ENCODE results near the gene SPECC1. TPM values are rescaled to one million over a fixed set of nuclear protein-coding genes. Genes with fewer than 3 reads are reported as not detected.

SPECC1 gene
- total and polyA plus RNA-seq, 2 of the 4 experiments (the other 2 are of a cell fraction): 16.9 to 26.2 TPM

GRCh38 chr17:20095336-20096080 is 86.3 kb downstream of the SPECC1 start:
- H4K20me1 ChIP-seq (ENCODE audit: insufficient read depth, low read length): no peaks in the 10 kb centered on the region
- H3K4me3 ChIP-seq (ENCODE audit: insufficient read depth, low read depth, low read length): no peak overlapping the region
- WGBS, 2 experiments (ENCODE audit: extremely low coverage in 2 of 2, insufficient read length in 1 of 2): 25% methylated on average over 10 of the region's 18 CpGs; no CpG with 5 or more reads in 1 of the 2 experiments
- no peak overlapping the region for H2BK5ac ChIP-seq (ENCODE audit: low read depth, low read length, poor library complexity, severe bottlenecking)
- H2BK15ac ChIP-seq (ENCODE audit: low read depth, low read length): no peak overlapping the region
- no peaks in the 10 kb centered on the region for H3K9me3 ChIP-seq (ENCODE audit: control insufficient read depth, insufficient read depth, low read length)
- no peak overlapping the region for H3K23ac ChIP-seq (ENCODE audit: low read depth, low read length)
- H2AK9ac ChIP-seq (replicated peaks; ENCODE audit: low read depth, low read length, poor library complexity): no peak overlapping the region
- no peak overlapping the region for H2BK120ac ChIP-seq (ENCODE audit: low read depth, low read length)
- in situ Hi-C loops (cut with MboI; ENCODE audit: low sequenced_read_pairs) (no loop called here), dilution Hi-C loops (cut with HindIII; ENCODE audit: low sequenced_read_pairs, unreplicated experiment) (no loop called here), intact Hi-C loops (cut with micrococcal nuclease) (loop anchor here (5.0 kb wide), 1 partner anchor 103 kb away; no protein-coding TSS in a partner anchor)
- no peak overlapping the region for H2AK5ac ChIP-seq (ENCODE audit: low read depth, low read length)
- no peak overlapping the region for H4K5ac ChIP-seq (ENCODE audit: low read depth, low read length)
- DNase-seq (peak; percentile 13), ATAC-seq (ENCODE audit: low read depth) (peak; percentile 69)
- peak overlapping the region; percentile 3 for H2AFZ ChIP-seq (replicated peaks; ENCODE audit: low read length, poor library complexity)
- BruUV-seq (replicated peaks): no TSS peak
- no peaks in the 10 kb centered on the region for H3K4me1 ChIP-seq (ENCODE audit: control insufficient read depth, insufficient read depth, low read length)
- ChIA-PET CTCF (interaction anchor here (0.6 kb wide), 3 partner anchors 14 to 54 kb away, joined by 3 read pairs; no protein-coding TSS in a partner anchor), POLR2A (ENCODE audit: unreplicated experiment) (interaction anchor here (0.5 kb wide), 1 partner anchor 214 kb away, joined by 3 read pairs; no protein-coding TSS in a partner anchor)
- no peak overlapping the region for H4K91ac ChIP-seq (ENCODE audit: insufficient read depth, low read depth, low read length)
- TF ChIP-seq MAFK (IDR thresholded peaks at IDR 0.05; ENCODE audit: low read depth, low read length) (no peak), CTCF (conservative IDR thresholded peaks at IDR 0.05; ENCODE audit: low read depth, low read length) (0 out of 2 replicates have a peak, but pooled peaks have one; percentile 19)
- peak overlapping the region; percentile 3; the same call in 1 of the 2 replicates for H3K4me2 ChIP-seq (ENCODE audit: low read depth, low read length)
- H3K79me1 ChIP-seq (ENCODE audit: low read depth in 1 of 2, low read length in 2 of 2): no peaks in the 10 kb centered on the region
- H3K36me3 ChIP-seq (ENCODE audit: control insufficient read depth, insufficient read depth, low read length): no peaks in the 10 kb centered on the region
- no peak overlapping the region for H3K56ac ChIP-seq (ENCODE audit: extremely low read depth, insufficient read depth, low read length)
- H3K18ac ChIP-seq (ENCODE audit: low read depth, low read length): no peak overlapping the region
- no peak overlapping the region for H3K27ac ChIP-seq (ENCODE audit: insufficient read depth, low read length)
- H3K14ac ChIP-seq (replicated peaks; ENCODE audit: low read depth, low read length): no peak overlapping the region
- no peak overlapping the region for H3K4ac ChIP-seq (ENCODE audit: low read depth, low read length)
- no peaks in the 10 kb centered on the region; the same call in 1 of the 2 replicates for H3K9me1 ChIP-seq (ENCODE audit: insufficient read depth, low read length)
- no peak overlapping the region for H3K9ac ChIP-seq (ENCODE audit: low read depth, low read length)
- no peak overlapping the region for H2BK20ac ChIP-seq (ENCODE audit: low read depth, low read length)
- H3K27me3 ChIP-seq (ENCODE audit: control insufficient read depth, insufficient read depth, low read length): peaks cover 38% of the 10 kb centered on the region
- no peak overlapping the region for H4K8ac ChIP-seq (ENCODE audit: low read depth in 2 of 2, low read length in 2 of 2)

Measured in IMR-90 (cell line).